ENCODE results near the gene RNASE9. TPM values are rescaled to one million over a fixed set of nuclear protein-coding genes. Genes with fewer than 3 reads are reported as not detected.
"Not testable (repeated sequence)": the region's sequence is repeated elsewhere in the genome, so short reads cannot be mapped to it uniquely, and the experiment has no call there.

Gene RNASE9
- total RNA-seq, 1 donor from 2014 or later = not detected

- Mint-ChIP-seq H3K4me3 (no peak overlapping the region), H3K36me3 (ENCODE audit: low read depth) (no peaks in the 10 kb centered on the region), H3K27ac (no peak overlapping the region), H3K27me3 (peaks cover 33% of the 10 kb centered on the region), H3K4me1 (no peaks in the 10 kb centered on the region), H3K9me3 (no peaks in the 10 kb centered on the region)
- DNase-seq = no peak
- intact Hi-C loops (cut with micrococcal nuclease) = no loop called here
These were observed 36.8 kb downstream of the RNASE9 start for GRCh38 chr14:20524027-20524426.

GRCh38 chr14:20522332-20522731 lies 38.5 kb downstream of the RNASE9 start:
- Mint-ChIP-seq H3K4me1 (no peaks in the 10 kb centered on the region), H3K27me3 (peaks cover 19% of the 10 kb centered on the region), H3K4me3 (no peak overlapping the region), H3K36me3 (ENCODE audit: low read depth) (no peaks in the 10 kb centered on the region), H3K9me3 (no peaks in the 10 kb centered on the region), H3K27ac (no peak overlapping the region)
- intact Hi-C loops (cut with micrococcal nuclease) = no loop called here
- no peak for DNase-seq

GRCh38 chr14:20516921-20517320 lies 43.9 kb downstream of the RNASE9 start:
- Mint-ChIP-seq H3K4me3 (no peak overlapping the region), H3K9me3 (no peaks in the 10 kb centered on the region)
- DNase-seq = no peak

GRCh38 chr14:20515846-20516245 lies 45.0 kb downstream of the RNASE9 start:
- Mint-ChIP-seq H3K4me3 (no peak overlapping the region), H3K27me3 (peaks cover 14% of the 10 kb centered on the region), H3K27ac (no peak overlapping the region), H3K36me3 (ENCODE audit: low read depth) (no peaks in the 10 kb centered on the region), H3K4me1 (no peaks in the 10 kb centered on the region), H3K9me3 (no peaks in the 10 kb centered on the region)
- no peak for DNase-seq
- intact Hi-C loops (cut with micrococcal nuclease) = no loop called here

More at GRCh38 chr14:20516921-20517320, 43.9 kb downstream of the RNASE9 start:
- Mint-ChIP-seq H3K27ac (no peak overlapping the region), H3K27me3 (peaks cover 11% of the 10 kb centered on the region), H3K36me3 (ENCODE audit: low read depth) (no peaks in the 10 kb centered on the region), H3K4me1 (no peaks in the 10 kb centered on the region)
- intact Hi-C loops (cut with micrococcal nuclease) = no loop called here

- no peak for DNase-seq
- no peak overlapping the region for H3K4me3 Mint-ChIP-seq
- H3K27me3 Mint-ChIP-seq = peaks cover 16% of the 10 kb centered on the region
- no peaks in the 10 kb centered on the region for H3K36me3 Mint-ChIP-seq (ENCODE audit: low read depth)
- H3K9me3 Mint-ChIP-seq = no peaks in the 10 kb centered on the region
- intact Hi-C loops (cut with micrococcal nuclease) = no loop called here
- H3K4me1 Mint-ChIP-seq = no peaks in the 10 kb centered on the region
- no peak overlapping the region for H3K27ac Mint-ChIP-seq
These were observed 48.5 kb downstream of the RNASE9 start for GRCh38 chr14:20512177-20512905.

GRCh38 chr14:20508367-20508766 lies 52.5 kb downstream of the RNASE9 start:
- Mint-ChIP-seq H3K4me1 (no peaks in the 10 kb centered on the region), H3K27ac (no peak overlapping the region), H3K4me3 (no peak overlapping the region), H3K9me3 (no peaks in the 10 kb centered on the region), H3K27me3 (peaks cover 20% of the 10 kb centered on the region), H3K36me3 (ENCODE audit: low read depth) (no peaks in the 10 kb centered on the region)
- peak; percentile 32 for DNase-seq
- intact Hi-C loops (cut with micrococcal nuclease) = no loop called here

- H3K27me3 Mint-ChIP-seq = peaks cover 20% of the 10 kb centered on the region
- H3K4me1 Mint-ChIP-seq; DNase-seq; intact Hi-C loops (cut with micrococcal nuclease); H3K27ac Mint-ChIP-seq; H3K4me3 Mint-ChIP-seq; H3K9me3 Mint-ChIP-seq; H3K36me3 Mint-ChIP-seq (ENCODE audit: low read depth): not testable (repeated sequence)
These were observed 53.3 kb downstream of the RNASE9 start for GRCh38 chr14:20507537-20507936.

GRCh38 chr14:20506752-20507151 lies 54.1 kb downstream of the RNASE9 start:
- intact Hi-C loops (cut with micrococcal nuclease) = not testable (repeated sequence)

GRCh38 chr14:20506276-20506675 lies 54.6 kb downstream of the RNASE9 start:
- H3K4me3 Mint-ChIP-seq; H3K9me3 Mint-ChIP-seq; H3K36me3 Mint-ChIP-seq (ENCODE audit: low read depth); DNase-seq; H3K4me1 Mint-ChIP-seq; H3K27ac Mint-ChIP-seq; intact Hi-C loops (cut with micrococcal nuclease): not testable (repeated sequence)
- H3K27me3 Mint-ChIP-seq = peaks cover 12% of the 10 kb centered on the region

More at GRCh38 chr14:20506752-20507151, 54.1 kb downstream of the RNASE9 start:
- peaks cover 15% of the 10 kb centered on the region for H3K27me3 Mint-ChIP-seq
- not testable (repeated sequence) for H3K4me1 Mint-ChIP-seq; H3K4me3 Mint-ChIP-seq; H3K9me3 Mint-ChIP-seq; DNase-seq; H3K27ac Mint-ChIP-seq; H3K36me3 Mint-ChIP-seq (ENCODE audit: low read depth)

Other genes starting within 250 kb of the RNASE9 start
- gene CCNB1IP1, start 227.8 kb downstream of the RNASE9 start, total RNA-seq = 60.5 and 61.8 TPM in 2 replicates
- 32.0 and 33.1 TPM in 2 replicates for gene PARP2, start 217.4 kb downstream of the RNASE9 start, total RNA-seq
- gene TEP1, start 147.5 kb downstream of the RNASE9 start, total RNA-seq = 34.6 and 35.8 TPM in 2 replicates
- 0.09 TPM in 1 of 2 replicates, not detected in the other for gene KLHL33, start 124.9 kb downstream of the RNASE9 start, total RNA-seq
- gene OSGEP, start 106.2 kb downstream of the RNASE9 start, total RNA-seq = 69.8 and 76.9 TPM in 2 replicates
- gene APEX1, start 105.8 kb downstream of the RNASE9 start, total RNA-seq = 239 and 242 TPM in 2 replicates
- 29.5 and 30.7 TPM in 2 replicates for gene PIP4P1, start 99.6 kb downstream of the RNASE9 start, total RNA-seq
- gene PNP, start 91.6 kb downstream of the RNASE9 start, total RNA-seq = 155 and 158 TPM in 2 replicates
- gene RNASE10, start 55.5 kb downstream of the RNASE9 start, total RNA-seq = 0.47 and 0.50 TPM in 2 replicates
- not detected in 2 replicates for gene RNASE11, start 27.0 kb upstream of the RNASE9 start, total RNA-seq
- not detected in 2 replicates for gene RNASE12, start 30.3 kb upstream of the RNASE9 start, total RNA-seq
- gene OR6S1, start 80.6 kb upstream of the RNASE9 start, total RNA-seq = not detected in 2 replicates
- gene RNASE4, start 123.5 kb upstream of the RNASE9 start, total RNA-seq = 0.24 and 0.26 TPM in 2 replicates
- gene ANG, start 127.7 kb upstream of the RNASE9 start, total RNA-seq = not detected in 2 replicates
- not detected in 2 replicates for gene EDDM3A, start 184.8 kb upstream of the RNASE9 start, total RNA-seq
- not detected in 2 replicates for gene EDDM3B, start 207.4 kb upstream of the RNASE9 start, total RNA-seq
- gene RNASE6, start 220.2 kb upstream of the RNASE9 start, total RNA-seq = 0.50 and 0.51 TPM in 2 replicates
- not detected in 2 replicates for gene RNASE1, start 241.8 kb upstream of the RNASE9 start, total RNA-seq